ENCODE data around the gene PHB1. TPM values are rescaled to one million over a fixed set of nuclear protein-coding genes. Genes with fewer than 3 reads are reported as not detected.
"Not testable (repeated sequence)": the region's sequence is repeated elsewhere in the genome, so short reads cannot be mapped to it uniquely, and the experiment has no call there.

PHB1 gene
- total RNA-seq, 2 donors from 2014 or later: 134 to 301 TPM

DNA sequence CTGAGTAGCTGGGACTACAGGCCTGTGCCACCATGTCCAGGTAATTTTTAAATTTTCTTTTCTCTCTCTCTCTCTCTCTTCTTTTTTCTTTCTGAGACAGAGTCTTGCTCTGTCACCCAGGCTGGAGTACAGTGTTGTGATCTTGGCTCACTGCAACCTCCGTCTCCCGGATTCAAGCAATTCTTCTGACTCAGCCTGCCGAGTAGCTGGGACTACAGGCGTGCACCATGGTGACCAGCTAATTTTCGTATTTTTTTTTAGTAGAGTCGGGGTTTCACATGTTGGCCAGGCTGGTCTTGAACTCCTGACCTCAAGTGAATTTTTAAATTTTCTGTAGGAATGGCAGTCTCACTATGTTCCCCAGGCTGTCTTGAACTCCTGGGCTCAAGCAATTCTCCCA is 41.6 kb downstream of the PHB1 start:
- no peak overlapping the region for H3K27ac Mint-ChIP-seq
- DNase-seq (ENCODE audit: low spot score in 2 of 2) (no peak), ATAC-seq (no peak)
- H3K9me3 Mint-ChIP-seq: no peaks in the 10 kb centered on the region
- no peaks in the 10 kb centered on the region for H3K36me3 Mint-ChIP-seq

DNA sequence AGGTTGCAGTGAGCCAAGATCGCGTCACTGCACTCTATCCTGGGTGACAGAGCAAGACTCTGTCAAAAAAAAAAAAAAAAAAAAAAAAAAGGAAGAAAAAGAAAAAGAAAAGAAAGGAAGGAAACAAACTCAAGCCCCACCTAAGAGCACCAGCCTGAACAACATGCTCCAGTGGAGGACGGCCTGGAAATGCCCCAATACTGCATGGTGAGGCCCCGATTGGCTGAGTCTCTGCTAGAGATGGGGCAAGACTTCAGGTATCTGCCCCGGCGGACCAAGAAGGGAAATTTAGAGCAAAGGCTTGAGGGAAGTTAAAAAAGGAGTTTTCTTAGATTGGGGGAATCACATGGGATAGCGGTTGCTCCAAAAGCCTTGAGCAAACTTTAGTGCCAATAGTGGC is 42.3 kb downstream of the PHB1 start:
- no peak overlapping the region for H3K27ac Mint-ChIP-seq

DNA sequence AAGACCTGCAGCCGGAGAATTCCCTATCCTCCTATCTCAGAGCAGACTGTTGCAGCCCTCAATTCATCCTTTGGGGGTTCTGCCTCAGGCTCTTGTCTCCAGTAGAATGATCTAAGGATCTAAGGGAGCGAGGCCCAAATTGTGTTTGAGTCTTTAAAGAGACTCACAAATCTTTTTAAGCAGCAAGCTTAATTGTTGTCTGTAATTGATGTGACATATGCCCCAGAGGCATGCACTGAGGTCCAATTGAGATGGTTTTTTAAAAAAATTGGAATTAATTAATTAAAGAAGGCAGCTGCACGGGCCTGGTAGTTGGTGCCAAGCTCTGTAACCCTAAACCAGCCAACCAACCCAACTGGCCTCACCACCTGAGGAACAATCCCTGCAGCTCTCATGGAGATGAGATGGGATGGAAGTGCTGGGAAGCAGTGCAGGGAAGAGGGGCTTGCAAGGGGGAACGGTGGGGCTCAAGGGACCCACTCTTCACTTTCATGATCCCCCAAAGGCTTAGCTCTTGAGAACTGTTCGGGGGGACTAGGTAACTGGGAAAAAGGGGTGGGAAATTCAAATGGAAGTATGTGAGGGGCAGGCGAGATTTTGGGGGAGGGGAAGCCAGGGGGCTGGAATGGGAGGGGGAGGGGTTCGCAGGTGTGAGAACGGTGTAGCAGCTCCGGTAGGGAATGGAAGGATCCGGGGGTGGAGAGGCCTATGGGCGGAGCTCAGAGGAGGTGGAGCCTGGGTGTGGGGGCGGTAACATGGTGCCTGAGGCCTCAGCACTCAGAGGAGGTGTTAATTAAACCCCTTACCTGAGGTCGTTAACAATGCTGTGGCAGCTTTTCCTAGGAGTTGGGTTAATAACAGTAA is 43.5 kb downstream of the PHB1 start:
- Mint-ChIP-seq H3K9me3 (no peaks in the 10 kb centered on the region), H3K36me3 (no peaks in the 10 kb centered on the region), H3K27ac (peak overlapping the region in 1 of 2 donors; percentile 50)
- ATAC-seq (no peak), DNase-seq (ENCODE audit: low spot score in 2 of 2) (no peak)

More for the DNA sequence above, 42.3 kb downstream of the PHB1 start:
- Mint-ChIP-seq H3K36me3 (no peaks in the 10 kb centered on the region), H3K9me3 (no peaks in the 10 kb centered on the region)
- DNase-seq (ENCODE audit: low spot score in 2 of 2): no peak
- ATAC-seq: no peak

DNA sequence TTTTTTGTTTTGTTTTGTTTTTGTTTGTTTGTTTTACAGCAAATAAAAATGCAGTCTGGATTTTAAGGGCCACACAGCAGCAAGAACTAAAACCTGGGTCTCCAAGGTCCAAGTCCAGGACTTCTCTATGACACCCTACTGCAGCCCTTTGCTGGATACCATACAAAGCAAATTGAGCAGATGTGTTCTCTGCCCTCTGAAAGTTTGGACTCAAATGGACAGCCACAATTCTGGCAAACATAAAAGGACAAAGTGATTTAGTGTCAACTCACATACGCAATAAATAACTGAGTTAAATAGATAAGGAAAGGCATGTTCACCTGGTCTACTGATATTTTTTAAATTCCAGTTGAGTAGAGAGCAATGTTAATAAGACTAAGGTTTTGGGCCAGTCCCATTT is 44.9 kb downstream of the PHB1 start:
- Mint-ChIP-seq H3K27ac (no peak overlapping the region), H3K36me3 (no peaks in the 10 kb centered on the region), H3K9me3 (no peaks in the 10 kb centered on the region)
- no peak for ATAC-seq
- no peak for DNase-seq (ENCODE audit: low spot score in 2 of 2)

DNA sequence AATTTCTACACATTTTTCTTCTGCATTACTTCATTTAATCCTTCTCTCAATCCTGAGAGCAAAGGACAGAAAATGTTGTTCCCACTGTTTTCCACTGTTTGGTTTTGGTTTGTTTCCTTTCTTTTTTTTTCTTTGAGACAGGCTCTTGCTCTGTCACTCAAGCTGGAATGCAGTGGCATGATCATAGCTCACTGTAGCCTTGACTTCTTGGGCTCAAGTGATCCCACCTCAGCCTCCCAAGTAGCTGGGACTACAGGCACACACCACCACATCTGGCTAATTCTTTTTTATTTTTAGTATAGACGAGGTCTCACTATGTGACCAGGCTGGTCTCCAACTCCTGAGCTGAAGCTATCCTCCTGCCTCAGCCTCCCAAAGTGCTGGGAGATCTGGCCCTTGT is 45.6 kb downstream of the PHB1 start:
- H3K9me3 Mint-ChIP-seq: no peaks in the 10 kb centered on the region
- no peak overlapping the region for H3K27ac Mint-ChIP-seq
- no peak for DNase-seq (ENCODE audit: low spot score in 2 of 2)

DNA sequence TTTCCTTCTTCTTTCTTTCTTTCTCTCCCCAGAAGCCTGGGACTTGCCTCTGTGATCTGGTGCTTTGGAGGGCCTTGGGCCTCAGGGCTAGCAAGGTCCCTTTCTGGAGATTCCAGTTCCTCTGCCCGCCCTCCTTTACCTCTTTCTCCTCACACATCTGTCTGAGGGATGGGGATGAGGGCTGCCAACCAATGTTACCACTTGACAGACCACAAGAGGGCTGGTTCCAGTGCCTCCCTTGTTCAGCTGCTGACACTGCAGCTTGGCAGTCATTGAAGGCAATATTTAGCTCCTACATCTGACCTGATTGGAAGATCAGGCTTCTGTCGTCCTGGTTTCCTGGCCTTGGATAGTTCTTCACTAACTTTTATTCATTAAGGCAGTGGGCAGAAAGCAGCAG is 49.0 kb downstream of the PHB1 start:
- no peaks in the 10 kb centered on the region for H3K9me3 Mint-ChIP-seq
- peaks cover 0 to 7% of the 10 kb centered on the region in 2 donors for H3K36me3 Mint-ChIP-seq
- DNase-seq (ENCODE audit: low spot score in 2 of 2) (no peak), ATAC-seq (no peak)
- H3K27ac Mint-ChIP-seq: no peak overlapping the region

More for the DNA sequence above, 45.6 kb downstream of the PHB1 start:
- ATAC-seq: no peak
- no peaks in the 10 kb centered on the region for H3K36me3 Mint-ChIP-seq

DNA sequence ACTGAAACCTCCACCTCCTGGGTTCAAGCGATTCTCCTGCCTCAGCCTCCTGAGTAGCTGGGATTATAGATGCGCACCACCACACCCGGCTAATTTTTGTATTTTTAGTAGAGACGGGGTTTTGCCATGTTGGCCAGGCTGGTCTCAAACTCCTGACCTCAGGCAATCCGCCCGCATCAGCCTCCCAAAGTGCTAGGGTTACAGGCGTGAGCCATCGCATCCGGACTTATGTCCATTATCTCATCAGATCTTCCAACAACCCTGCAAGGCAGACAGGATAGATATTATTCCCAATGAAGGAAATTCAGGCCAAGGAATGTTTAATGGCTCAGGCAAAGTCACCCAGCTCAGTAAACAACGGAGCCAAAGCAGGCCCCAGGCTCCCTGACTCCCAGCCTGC is 49.6 kb downstream of the PHB1 start:
- not testable (repeated sequence) for ATAC-seq; DNase-seq (ENCODE audit: low spot score in 2 of 2); H3K27ac Mint-ChIP-seq

DNA sequence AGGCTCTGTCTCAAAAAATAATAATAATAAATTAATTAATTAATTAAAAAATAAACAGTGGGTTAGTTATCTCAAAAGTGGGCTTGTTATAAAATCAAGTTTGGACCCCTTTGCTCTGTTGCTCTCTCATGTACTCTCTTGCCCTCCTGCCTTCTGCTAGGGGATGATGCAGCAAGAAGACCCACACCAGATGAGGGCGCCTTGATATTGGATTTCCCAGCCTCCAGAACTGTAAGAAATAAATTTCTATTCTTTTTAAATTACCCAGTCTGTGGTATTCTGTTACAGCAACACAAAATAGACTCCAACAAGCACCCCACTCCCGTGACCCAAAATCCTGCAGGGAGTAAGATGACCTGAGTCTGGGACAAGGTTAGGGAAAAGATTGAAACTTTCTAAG is 50.6 kb downstream of the PHB1 start:
- Mint-ChIP-seq H3K27ac (no peak overlapping the region), H3K36me3 (peaks cover 0 to 10% of the 10 kb centered on the region in 2 donors), H3K9me3 (no peaks in the 10 kb centered on the region)
- ATAC-seq: no peak
- DNase-seq (ENCODE audit: low spot score in 2 of 2): no peak

More for the DNA sequence above, 49.6 kb downstream of the PHB1 start:
- H3K9me3 Mint-ChIP-seq, H3K36me3 Mint-ChIP-seq: not testable (repeated sequence)

DNA sequence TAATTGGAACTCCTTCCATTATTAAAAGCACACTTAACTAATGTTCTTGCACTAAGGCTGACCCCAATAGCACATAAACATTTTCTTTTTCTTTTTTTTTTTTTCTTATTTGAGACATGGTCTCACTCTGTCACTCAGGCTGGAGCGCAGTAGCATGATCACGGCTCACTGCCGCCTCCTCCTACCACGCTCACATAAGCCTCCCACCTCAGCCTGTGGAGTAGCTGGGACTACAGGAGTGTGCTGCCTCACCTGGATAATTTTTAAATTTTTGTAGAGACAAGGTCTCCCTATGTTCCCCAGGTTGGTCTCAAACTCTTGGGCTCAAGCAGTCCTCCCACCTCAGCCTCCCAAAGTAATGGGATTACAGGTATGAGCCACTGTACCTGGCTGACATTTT is 51.4 kb downstream of the PHB1 start:
- DNase-seq (ENCODE audit: low spot score in 2 of 2) (no peak), ATAC-seq (no peak)
- Mint-ChIP-seq H3K9me3 (no peaks in the 10 kb centered on the region), H3K36me3 (peaks cover 0 to 10% of the 10 kb centered on the region in 2 donors), H3K27ac (no peak overlapping the region)

DNA sequence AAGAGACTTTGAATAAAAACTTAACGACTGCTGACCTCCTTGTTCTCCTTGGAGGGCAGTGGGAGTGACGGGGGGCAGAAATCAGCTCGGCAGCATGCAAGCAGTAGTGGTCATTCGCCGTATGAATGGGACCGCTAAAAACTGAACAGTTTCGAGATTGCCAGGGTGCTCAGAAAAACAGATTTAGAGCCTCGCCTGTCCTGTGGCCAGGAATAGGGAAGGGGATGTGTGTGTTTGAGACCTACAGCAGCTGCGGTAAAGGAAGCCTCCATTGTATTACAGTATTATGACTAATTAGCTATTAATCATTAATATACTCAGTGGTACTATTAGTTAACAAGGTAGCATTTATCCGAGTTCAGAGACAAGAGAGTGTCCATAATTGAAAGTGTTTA is 52.0 kb downstream of the PHB1 start:
- Mint-ChIP-seq H3K36me3 (peaks cover 0 to 10% of the 10 kb centered on the region in 2 donors), H3K27ac (peak overlapping the region; percentile 44 to 50), H3K9me3 (no peaks in the 10 kb centered on the region)
- no peak for ATAC-seq
- DNase-seq (ENCODE audit: low spot score in 2 of 2): no peak

DNA sequence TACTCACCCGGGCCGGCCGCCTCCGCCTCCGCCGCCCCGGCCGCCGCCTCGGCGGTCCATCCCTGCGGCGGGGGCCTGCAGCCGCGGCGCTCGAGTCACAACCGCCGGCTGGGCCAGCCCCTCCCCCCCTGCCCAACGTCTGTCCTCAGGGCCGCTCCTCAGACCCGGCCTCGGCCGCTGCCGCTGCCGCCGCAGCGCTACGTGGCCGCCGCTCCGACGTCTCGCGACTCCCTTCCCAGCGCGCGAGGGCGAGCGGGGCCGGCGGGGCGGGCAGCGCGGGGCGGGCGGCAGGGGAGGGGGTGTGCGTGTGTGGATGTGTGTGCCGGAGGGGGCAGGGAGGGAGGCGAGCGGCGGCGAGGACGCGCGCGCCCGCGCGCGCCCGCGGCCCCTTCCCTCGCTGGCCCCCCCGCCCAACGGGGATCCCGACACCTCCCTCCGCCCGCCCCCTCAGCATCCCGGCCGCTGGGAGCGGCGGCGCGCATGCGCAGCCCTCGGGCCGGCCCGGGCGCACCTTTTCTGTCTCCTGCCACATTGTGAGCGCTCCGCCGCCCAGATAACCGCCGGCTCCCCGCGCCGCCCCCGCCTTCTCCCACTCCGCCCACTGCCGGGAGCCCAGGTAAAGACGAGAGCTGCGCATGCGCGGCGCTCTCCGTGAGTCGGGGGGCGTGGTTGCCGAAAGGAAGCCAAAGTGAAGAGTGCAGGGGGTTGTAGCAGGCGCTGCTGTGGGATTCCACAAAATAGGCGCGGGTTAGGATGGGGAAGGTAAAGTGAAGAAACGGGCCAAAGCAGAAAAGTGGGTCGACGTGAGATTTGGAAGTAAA is 52.6 kb downstream of the PHB1 start, which contains the start of gene ZNF652:
TSS of gene ZNF652 (minus strand) at position 349 of the 821 bp plus-strand sequence. CDS start 44,525 bp downstream, outside the sequence.
- Mint-ChIP-seq H3K36me3 (peaks cover 0 to 10% of the 10 kb centered on the region in 2 donors), H3K27ac (peak within 1 kb of the TSS; percentile 86 to 97), H3K9me3 (no peaks in the 10 kb centered on the region)
- DNase-seq (ENCODE audit: low spot score in 2 of 2): peak; percentile 87 to 93
- ATAC-seq: peak; percentile 62 to 68

DNA sequence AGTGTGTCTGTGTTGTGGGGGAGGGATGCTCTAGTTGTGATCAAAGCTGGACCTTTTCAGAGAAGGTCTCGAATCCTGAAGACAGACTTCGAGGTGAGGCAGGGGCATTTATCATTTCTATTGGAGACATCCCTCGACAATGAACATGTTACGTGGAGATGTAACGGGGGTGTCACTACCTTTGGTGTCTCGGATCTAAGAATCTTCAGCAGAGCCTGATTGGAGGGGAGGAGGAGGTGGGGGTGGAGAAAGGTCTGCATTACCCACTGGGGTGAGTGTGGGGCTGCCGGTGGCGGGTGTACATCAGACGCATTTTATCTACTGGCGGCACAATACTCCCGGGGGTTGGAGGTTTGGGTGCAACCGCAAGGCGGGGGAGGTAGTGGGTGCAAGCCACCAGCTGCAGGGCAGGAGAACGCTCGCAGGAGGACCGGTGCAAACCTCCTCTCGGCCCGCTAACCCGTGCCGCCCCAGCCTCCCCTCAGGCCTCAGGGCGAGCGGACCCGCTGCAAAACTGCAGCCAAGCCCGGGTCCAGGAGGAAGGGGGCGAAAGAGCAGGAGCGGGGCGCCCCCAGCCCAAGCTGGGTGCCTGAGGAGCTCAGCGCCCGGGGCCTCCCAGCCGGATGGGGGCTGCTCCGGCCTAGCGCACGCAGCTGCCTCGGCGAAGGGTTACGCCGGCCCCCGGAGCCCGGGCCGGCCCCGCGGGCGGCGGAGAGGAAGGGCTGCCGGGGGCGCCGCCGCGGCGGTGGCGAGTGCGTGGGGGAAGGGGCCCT is 53.4 kb downstream of the PHB1 start:
- peaks cover 0 to 10% of the 10 kb centered on the region in 2 donors for H3K36me3 Mint-ChIP-seq

DNA sequence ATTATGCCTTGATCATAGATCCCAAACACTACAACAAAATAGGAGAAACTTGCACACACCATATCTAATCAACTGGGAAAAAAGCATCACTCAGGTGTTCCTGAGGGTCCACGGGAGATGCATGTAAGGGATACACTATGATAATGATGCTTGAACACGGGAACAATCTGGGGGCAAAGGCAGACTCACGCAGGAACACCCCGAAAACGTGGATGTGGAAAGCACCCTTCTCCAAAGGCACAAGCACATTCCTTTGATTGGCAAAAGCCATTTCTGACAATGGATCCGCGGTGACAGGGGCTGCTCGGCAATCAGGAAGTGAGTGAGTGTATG is 53.9 kb downstream of the PHB1 start:
- peaks cover 0 to 10% of the 10 kb centered on the region in 2 donors for H3K36me3 Mint-ChIP-seq
- ATAC-seq: no peak
- peak overlapping the region; percentile 86 to 97 for H3K27ac Mint-ChIP-seq
- no peaks in the 10 kb centered on the region for H3K9me3 Mint-ChIP-seq
- DNase-seq (ENCODE audit: low spot score in 2 of 2): no peak

More for the DNA sequence above, 53.4 kb downstream of the PHB1 start:
- Mint-ChIP-seq H3K9me3 (no peaks in the 10 kb centered on the region), H3K27ac (peak overlapping the region; percentile 86 to 97)
- peak; percentile 61 to 72 for DNase-seq (ENCODE audit: low spot score in 2 of 2)
- peak; percentile 70 to 76 for ATAC-seq

DNA sequence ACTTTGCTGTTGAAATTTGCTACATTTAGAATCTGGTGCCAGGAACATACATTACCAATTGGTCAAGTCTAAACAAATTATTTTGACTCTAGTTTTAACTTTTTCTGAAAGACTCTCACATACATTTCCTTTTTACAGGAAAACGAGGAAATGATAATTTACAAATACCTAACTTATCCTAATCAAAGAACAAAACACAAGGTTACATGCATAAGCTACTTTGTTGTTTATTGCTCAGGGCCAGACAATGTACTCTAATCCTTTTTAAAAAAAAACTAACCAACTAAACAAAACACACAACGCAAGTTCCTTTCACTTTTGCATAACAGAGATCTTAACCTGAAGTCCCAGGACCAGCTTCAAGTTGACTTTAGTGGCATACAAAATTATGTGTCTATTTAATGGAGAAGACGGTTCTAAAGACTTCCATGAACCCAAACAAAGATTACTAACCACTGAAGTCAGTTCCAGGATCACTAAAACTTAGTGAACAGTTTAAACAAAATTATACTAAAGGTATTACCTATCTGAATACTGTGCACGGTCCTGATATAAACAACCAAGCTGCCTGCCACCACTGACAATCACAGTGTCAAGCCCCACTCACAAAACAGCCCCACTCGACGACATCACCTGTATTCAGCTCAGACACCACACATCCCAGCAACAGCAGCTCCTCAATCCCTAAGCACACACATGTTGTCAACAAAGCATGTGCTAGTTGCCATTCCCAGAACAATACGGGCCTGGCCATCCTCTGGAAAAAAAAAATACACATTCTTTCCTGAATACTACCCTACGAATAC is 54.5 kb downstream of the PHB1 start:
- ATAC-seq (no peak), DNase-seq (ENCODE audit: low spot score in 2 of 2) (no peak)
- peak overlapping the region; percentile 7 to 86 for H3K27ac Mint-ChIP-seq
- H3K9me3 Mint-ChIP-seq: no peaks in the 10 kb centered on the region
- peaks cover 0 to 10% of the 10 kb centered on the region in 2 donors for H3K36me3 Mint-ChIP-seq

DNA sequence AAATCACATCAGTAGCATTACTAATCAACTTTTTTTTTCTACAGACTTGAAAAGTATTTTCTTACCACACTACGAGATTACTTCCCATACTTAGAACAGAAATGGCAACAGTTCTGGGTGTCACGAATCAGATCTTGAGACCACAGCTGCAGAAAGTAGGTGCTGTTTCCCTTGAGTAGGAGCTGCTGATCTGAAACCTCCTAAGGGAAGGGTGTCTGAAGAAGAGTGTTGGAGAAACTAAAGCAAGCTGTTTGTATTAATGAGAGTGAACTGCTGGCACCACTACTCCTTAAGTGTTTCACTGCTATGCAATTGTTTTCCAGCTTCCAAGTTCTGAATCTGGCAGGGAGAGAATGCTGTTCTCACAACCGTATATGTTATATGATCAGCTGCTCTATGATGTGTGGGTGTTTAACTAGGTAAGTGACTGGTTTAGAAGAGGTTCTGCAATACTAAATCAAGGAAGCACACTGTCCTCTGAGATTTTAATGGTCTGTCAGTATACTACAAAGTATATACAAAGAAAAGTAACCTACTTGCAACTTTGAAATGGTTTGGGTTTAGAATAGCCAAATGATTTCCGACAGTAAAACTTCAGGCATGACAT is 55.9 kb downstream of the PHB1 start:
- Mint-ChIP-seq H3K9me3 (no peaks in the 10 kb centered on the region), H3K27ac (peak overlapping the region in 1 of 2 donors; percentile 60), H3K36me3 (peaks cover 0 to 10% of the 10 kb centered on the region in 2 donors)
- ATAC-seq (peak in 1 of 2 donors; percentile 31), DNase-seq (ENCODE audit: low spot score in 2 of 2) (no peak)
